ENCODE results near the gene GNAO1. TPM values are rescaled to one million over a fixed set of nuclear protein-coding genes. Genes with fewer than 3 reads are reported as not detected.

The GNAO1 gene
- total RNA-seq, 4 donors from 2014 or later, result 2.7 to 12.9 (median 6.1) TPM

DNA sequence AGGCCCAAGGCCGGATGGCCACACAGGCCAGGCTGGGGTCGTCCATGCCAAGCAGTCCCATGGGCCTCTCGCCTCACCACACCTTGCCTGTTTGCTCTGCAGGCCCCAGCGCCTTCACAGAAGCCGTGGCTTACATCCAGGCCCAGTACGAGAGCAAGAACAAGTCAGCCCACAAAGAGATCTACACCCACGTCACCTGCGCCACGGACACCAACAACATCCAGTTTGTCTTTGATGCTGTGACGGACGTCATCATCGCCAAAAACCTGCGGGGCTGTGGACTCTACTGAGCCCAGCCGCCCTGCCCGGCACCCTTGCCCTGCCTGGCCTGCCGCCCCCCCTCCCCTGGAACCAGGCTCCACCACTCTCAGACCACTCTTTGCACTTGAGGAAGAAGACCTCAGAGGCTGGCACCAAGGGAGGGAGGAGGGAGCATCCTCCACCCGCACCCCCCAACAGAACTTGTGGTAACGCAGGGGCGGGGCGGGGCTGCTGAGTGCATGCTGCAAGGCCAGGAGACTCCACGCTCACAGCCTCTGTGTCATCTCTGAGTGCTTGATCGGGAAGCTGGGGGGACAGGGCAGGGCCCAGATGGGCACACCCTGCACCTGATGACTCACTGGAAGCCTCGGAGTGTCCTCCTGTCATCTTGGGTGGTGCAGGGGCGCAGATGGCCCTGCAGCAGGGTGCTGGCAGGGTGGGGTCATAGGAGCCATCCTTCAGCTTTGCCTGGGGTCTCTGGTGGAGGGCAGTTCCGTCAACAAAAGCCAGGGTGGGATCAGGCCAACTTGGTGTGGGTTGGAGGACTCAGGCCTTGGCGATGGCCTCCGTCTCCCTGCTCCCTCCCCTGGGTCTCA is 152.6 kb downstream of the GNAO1 start:
- TF ChIP-seq, protein P1, sequence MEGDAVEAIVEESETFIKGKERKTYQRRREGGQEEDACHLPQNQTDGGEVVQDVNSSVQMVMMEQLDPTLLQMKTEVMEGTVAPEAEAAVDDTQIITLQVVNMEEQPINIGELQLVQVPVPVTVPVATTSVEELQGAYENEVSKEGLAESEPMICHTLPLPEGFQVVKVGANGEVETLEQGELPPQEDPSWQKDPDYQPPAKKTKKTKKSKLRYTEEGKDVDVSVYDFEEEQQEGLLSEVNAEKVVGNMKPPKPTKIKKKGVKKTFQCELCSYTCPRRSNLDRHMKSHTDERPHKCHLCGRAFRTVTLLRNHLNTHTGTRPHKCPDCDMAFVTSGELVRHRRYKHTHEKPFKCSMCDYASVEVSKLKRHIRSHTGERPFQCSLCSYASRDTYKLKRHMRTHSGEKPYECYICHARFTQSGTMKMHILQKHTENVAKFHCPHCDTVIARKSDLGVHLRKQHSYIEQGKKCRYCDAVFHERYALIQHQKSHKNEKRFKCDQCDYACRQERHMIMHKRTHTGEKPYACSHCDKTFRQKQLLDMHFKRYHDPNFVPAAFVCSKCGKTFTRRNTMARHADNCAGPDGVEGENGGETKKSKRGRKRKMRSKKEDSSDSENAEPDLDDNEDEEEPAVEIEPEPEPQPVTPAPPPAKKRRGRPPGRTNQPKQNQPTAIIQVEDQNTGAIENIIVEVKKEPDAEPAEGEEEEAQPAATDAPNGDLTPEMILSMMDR (IDR thresholded peaks at IDR 0.05), result no peak
- TF ChIP-seq EP300 (IDR thresholded peaks at IDR 0.05) (no peak), POLR2A (IDR thresholded peaks at IDR 0.05) (no peak)
- DNase-seq (ENCODE audit: low spot score in 2 of 2), result no peak
- Histone ChIP-seq H3K9me3 (no peaks in the 10 kb centered on the region), H3K27me3 (no peaks in the 10 kb centered on the region), H3K4me3 (no peak overlapping the region), H3K27ac (no peak overlapping the region), H3K36me3 (peaks cover 0 to 18% (median 0%) of the 10 kb centered on the region in 3 donors), H3K4me1 (no peaks in the 10 kb centered on the region)
- 91 to 92% methylated on average over 21 of the region's 27 CpGs for WGBS, 2 donors

DNA sequence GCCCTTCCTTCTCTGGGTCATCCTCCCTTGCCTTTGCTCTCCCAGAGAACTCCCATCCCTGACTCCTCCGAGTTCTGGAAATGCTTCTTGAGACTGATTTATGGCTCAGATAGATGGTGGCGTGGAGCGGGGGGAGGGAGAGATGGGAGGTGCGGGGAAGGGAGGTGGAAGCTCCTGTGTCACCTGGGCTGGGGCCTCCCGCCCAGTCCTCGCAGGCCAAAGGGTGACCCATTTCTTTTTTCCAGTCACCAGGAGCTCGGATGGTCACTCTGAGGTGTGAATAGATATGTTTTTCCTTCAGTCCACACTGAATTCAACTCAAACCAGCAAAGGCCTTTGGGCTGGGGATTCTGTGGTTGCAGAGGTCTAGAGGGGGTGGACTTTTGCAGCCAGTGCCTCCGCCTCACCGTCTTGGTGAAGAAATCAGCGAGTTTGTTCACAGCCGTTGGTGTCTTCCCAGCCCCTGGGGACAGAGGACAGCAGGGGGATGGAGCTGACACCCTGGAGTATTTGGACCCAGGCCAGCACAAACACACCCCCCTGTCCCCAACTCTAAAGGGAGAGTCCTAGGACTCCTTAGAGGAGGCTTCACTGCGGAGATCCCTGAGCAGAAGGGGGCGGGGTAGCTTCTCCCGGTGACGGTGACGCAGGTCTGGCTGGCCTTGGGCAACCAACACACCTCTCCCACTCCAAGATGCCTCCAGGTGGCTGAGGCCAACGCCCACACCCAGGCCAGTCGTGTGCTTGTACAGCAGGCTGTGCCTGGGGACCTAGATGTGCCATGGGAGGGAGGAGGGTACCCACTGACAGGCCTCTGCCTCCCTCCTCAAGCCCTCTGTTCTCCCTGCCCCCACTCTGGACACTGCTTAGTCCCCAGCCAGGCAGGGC is 153.5 kb downstream of the GNAO1 start:
- TF ChIP-seq EP300 (IDR thresholded peaks at IDR 0.05) (no peak), POLR2A (IDR thresholded peaks at IDR 0.05) (no peak)
- Histone ChIP-seq H3K36me3 (peaks cover 0 to 12% (median 0%) of the 10 kb centered on the region in 3 donors), H3K9me3 (no peaks in the 10 kb centered on the region), H3K4me3 (no peak overlapping the region), H3K4me1 (no peaks in the 10 kb centered on the region), H3K27me3 (no peaks in the 10 kb centered on the region), H3K27ac (no peak overlapping the region)
- no peak for DNase-seq (ENCODE audit: low spot score in 2 of 2)
- 72 to 74% methylated on average over 17 to 18 of the region's 18 CpGs for WGBS, 2 donors

DNA sequence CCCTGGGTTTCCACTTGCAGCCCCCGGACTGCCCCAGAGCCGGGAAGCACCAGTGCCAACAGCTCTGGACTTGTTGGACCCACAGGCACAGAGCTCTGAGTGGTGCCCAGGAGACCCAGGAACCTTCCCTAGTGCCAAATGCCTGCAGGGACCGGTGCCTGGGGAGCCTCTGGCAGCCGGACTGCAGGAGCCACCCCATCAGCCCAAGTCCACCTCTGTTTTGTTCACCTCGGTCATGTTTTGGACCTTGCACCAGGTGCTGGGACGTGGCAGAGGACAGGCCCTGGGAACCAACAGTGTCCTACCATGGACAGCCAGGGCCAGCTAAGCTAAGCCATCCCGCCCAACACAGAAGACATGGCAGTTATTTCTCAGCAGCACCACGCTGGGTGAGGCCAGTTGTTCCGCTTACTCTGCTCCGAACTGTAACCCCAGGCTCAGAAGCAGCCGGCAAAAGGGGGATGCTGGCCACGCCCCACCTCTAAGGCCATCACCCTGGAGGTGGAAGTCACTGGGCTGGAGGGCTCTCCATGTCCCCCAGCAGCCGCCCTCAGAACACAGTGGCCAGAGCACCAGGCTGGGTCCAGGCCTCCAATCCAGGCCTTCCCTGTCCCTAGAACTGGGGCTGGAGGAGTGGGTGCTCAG is 154.2 kb downstream of the GNAO1 start:
- Histone ChIP-seq H3K36me3 (peaks cover 0 to 7% (median 0%) of the 10 kb centered on the region in 3 donors), H3K4me3 (no peak overlapping the region), H3K27me3 (no peaks in the 10 kb centered on the region), H3K9me3 (no peaks in the 10 kb centered on the region), H3K4me1 (no peaks in the 10 kb centered on the region), H3K27ac (no peak overlapping the region)
- TF ChIP-seq, protein P1 (IDR thresholded peaks at IDR 0.05), result no peak
- no peak for TF ChIP-seq EP300 (IDR thresholded peaks at IDR 0.05)
- no peak for TF ChIP-seq POLR2A (IDR thresholded peaks at IDR 0.05)
- 92 to 94% methylated on average over 8 to 11 of the region's 13 CpGs for WGBS, 2 donors
- no peak for DNase-seq (ENCODE audit: low spot score in 2 of 2)

DNA sequence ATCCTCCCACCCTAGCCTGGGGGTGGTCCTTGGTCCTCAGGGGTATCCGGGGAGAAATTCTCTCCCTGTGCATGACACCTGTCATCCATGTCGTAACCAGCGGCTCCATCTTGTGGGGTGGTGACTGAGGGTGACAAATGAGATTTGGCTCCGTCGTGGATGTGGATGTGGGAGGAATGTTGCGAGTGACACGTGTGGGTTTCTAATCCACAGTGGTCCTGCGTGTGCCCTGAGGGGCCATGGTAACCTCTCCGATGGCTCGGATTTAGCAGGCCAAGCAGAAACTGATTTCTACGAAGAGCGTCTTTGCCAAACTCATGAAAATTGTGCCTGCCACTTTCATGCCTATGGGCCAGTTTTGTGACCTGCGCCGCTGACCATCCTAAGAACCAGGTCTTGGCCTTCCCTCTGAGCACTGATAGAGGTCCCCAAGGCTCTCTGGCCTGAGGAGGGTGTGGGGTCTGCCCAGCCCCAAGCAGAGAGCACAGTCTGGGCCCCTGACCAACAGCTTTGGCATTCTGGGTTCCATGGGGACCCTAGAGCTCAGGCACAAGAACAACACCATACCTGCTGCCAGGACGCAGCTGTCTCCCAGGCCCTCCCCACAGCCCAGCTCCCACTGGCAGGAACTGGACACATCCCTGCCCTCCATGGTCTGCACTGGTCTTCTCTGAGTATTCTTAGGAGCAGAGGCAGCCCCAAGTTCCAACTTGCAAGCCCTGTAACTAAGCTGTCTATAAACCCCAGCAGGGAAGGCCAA is 155.0 kb downstream of the GNAO1 start:
- TF ChIP-seq EP300 (IDR thresholded peaks at IDR 0.05) (no peak), POLR2A (IDR thresholded peaks at IDR 0.05) (no peak)
- TF ChIP-seq, protein P1 (IDR thresholded peaks at IDR 0.05), result no peak
- 94 to 96% methylated on average over 14 to 15 of the region's 15 CpGs for WGBS, 2 donors
- H3K9me3 ChIP-seq, result no peaks in the 10 kb centered on the region

DNA sequence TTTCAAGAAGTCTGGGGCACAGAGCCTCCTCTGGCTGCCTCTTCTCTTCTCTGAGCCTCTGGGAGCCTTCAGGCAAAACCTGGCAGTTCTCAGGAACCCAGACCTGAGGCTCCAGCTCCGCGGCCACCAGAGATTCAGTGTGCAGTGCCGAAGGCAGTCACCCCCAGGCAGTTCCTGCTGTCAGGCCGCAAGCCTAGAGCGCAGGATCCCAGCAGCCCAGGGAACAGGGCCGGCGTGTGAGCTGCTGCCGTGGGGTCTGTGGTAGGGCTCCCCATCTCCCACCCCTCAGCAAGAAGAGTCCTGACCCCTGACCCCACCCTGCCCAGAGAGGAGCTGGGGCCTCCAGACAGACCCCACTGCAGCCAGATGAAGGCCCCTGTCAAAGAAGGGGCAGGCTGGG is 155.9 kb downstream of the GNAO1 start:
- no peak for DNase-seq (ENCODE audit: low spot score in 2 of 2)
- WGBS, 2 donors, result 87% methylated on average over 8 of the region's 8 CpGs; no CpG with 5 or more reads in 1 of the 2 donors

More for the DNA sequence above, 155.0 kb downstream of the GNAO1 start:
- no peaks in the 10 kb centered on the region for H3K27me3 ChIP-seq
- no peak overlapping the region for H3K27ac ChIP-seq
- H3K36me3 ChIP-seq, result no peaks in the 10 kb centered on the region
- no peak overlapping the region for H3K4me3 ChIP-seq
- H3K4me1 ChIP-seq, result no peaks in the 10 kb centered on the region
- DNase-seq (ENCODE audit: low spot score in 2 of 2), result no peak

More for the DNA sequence above, 155.9 kb downstream of the GNAO1 start:
- H3K4me3 ChIP-seq, result no peak overlapping the region
- no peaks in the 10 kb centered on the region for H3K27me3 ChIP-seq
- no peaks in the 10 kb centered on the region for H3K9me3 ChIP-seq
- H3K27ac ChIP-seq, result no peak overlapping the region
- H3K4me1 ChIP-seq, result no peaks in the 10 kb centered on the region
- no peaks in the 10 kb centered on the region for H3K36me3 ChIP-seq
- TF ChIP-seq, protein P1 (IDR thresholded peaks at IDR 0.05), result no peak
- TF ChIP-seq EP300 (IDR thresholded peaks at IDR 0.05) (no peak), POLR2A (IDR thresholded peaks at IDR 0.05) (no peak)
